Lower lobe of right lung (tissue), 2 donors: ENCODE results near the gene PSMA6. TPM values are rescaled to one million over a fixed set of nuclear protein-coding genes. Genes with fewer than 3 reads are reported as not detected.

ENCODE experiments used
- ATAC-seq, 2 donors: fragments of 200-7000 bp; cut with Tn5 transposase; one replicate each; pipeline ENCODE4 v1.9.1; 2020 to 2022; ENCODE audit warnings: mild to moderate bottlenecking in 2 of 2, moderate library complexity in 2 of 2
- DNase-seq: peaks from one replicate; pipeline ENCODE4 v3.0.0-alpha.2; 2020
- H3K27ac ChIP-seq: fragments of 200-600 bp; one replicate; pipeline ENCODE4 v1.8.0; 2022
- H3K27me3 ChIP-seq: fragments of 200-600 bp; one replicate; pipeline ENCODE4 v1.8.0; 2022; ENCODE audit warnings: low read depth
- H3K36me3 ChIP-seq: fragments of 200-600 bp; one replicate; pipeline ENCODE4 v1.8.0; 2022; ENCODE audit warnings: mild to moderate bottlenecking
- H3K4me1 ChIP-seq: fragments of 200-600 bp; one replicate; pipeline ENCODE4 v1.8.0; 2022
- H3K4me3 ChIP-seq: fragments of 200-600 bp; one replicate; pipeline ENCODE4 v1.8.0; 2022; ENCODE audit warnings: mild to moderate bottlenecking
- H3K9me3 ChIP-seq: fragments of 200-600 bp; one replicate; pipeline ENCODE4 v1.8.0; 2022
- intact Hi-C: fragments of 100-400 bp; cut with DNase I; formaldehyde crosslinking; loops from one replicate; pipeline ENCODE4 v1.11.0; 2022
- total RNA-seq: library from RNA; stranded (reverse); fragmentation: NEBNext Ultra II Directional; extraction: Animal tissue kit (Norgen Biotek cat#: 25700); gene quantifications from one replicate; pipeline ENCODE4 v1.2.1, GENCODE V29; 2021
- TF ChIP-seq, protein P1 (sequence below): fragments of 200-600 bp; IDR thresholded peaks from one replicate; pipeline ENCODE4 v1.8.0; 2022; ENCODE audit warnings: antibody characterized with exemption, mild to moderate bottlenecking
- donor health status: DM: no; HTN: yes; CAD: no; lungs with severe emphysema.

PSMA6 gene
- total RNA-seq, 1 donor from 2014 or later: 159 TPM

DNA sequence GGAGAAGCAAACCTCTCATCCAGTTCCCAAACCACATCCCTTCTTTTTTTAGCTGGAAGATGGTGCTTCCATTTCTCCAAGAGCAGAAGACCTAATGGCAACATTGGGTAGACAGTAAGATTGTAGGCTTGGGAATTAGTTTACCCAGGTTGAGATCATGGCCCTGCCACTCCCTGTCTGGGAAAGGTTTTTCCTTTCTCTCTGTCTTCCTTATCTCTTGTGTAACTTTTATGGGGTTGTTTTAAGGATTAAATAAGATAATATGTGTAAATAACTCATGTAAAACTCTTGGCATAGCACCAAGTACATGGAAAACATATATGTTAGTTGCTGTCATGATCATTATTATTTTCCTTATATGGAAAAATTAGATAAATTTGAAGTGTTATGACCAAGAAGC is 23.2 kb upstream of the PSMA6 start:
- no peak overlapping the region for H3K4me3 ChIP-seq
- intact Hi-C loops: no loop called here
- no peak overlapping the region for H3K27ac ChIP-seq
- ATAC-seq: no peak
- H3K9me3 ChIP-seq: no peaks in the 10 kb centered on the region
- TF ChIP-seq, protein P1, sequence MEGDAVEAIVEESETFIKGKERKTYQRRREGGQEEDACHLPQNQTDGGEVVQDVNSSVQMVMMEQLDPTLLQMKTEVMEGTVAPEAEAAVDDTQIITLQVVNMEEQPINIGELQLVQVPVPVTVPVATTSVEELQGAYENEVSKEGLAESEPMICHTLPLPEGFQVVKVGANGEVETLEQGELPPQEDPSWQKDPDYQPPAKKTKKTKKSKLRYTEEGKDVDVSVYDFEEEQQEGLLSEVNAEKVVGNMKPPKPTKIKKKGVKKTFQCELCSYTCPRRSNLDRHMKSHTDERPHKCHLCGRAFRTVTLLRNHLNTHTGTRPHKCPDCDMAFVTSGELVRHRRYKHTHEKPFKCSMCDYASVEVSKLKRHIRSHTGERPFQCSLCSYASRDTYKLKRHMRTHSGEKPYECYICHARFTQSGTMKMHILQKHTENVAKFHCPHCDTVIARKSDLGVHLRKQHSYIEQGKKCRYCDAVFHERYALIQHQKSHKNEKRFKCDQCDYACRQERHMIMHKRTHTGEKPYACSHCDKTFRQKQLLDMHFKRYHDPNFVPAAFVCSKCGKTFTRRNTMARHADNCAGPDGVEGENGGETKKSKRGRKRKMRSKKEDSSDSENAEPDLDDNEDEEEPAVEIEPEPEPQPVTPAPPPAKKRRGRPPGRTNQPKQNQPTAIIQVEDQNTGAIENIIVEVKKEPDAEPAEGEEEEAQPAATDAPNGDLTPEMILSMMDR: no peak
- no peak for DNase-seq
- H3K4me1 ChIP-seq: no peaks in the 10 kb centered on the region
- H3K36me3 ChIP-seq: peaks cover 38% of the 10 kb centered on the region
- no peaks in the 10 kb centered on the region for H3K27me3 ChIP-seq

DNA sequence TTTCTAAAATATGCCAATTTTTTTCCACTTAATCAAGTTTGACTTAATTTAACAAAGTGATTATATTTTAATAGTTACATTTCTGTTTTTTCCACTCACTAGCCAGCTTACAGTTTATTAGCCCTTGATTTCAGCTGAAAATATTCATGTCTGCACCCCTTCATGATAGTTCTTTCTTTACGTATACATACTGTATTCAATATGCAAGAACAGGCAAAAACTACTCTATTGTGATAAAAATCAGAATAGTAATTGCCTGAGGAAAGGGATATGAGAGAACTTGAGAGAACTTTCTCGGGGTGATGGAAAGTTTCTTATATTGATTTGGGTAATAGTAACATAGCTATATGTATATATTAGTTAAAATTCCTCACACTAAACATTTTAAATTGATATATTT is 17.4 kb upstream of the PSMA6 start:
- no peak for ATAC-seq
- Histone ChIP-seq H3K4me1 (no peaks in the 10 kb centered on the region), H3K27me3 (no peaks in the 10 kb centered on the region), H3K27ac (no peak overlapping the region), H3K36me3 (peaks cover 41% of the 10 kb centered on the region), H3K4me3 (no peak overlapping the region), H3K9me3 (no peaks in the 10 kb centered on the region)
- intact Hi-C loops: no loop called here
- no peak for DNase-seq
- TF ChIP-seq, protein P1: no peak

DNA sequence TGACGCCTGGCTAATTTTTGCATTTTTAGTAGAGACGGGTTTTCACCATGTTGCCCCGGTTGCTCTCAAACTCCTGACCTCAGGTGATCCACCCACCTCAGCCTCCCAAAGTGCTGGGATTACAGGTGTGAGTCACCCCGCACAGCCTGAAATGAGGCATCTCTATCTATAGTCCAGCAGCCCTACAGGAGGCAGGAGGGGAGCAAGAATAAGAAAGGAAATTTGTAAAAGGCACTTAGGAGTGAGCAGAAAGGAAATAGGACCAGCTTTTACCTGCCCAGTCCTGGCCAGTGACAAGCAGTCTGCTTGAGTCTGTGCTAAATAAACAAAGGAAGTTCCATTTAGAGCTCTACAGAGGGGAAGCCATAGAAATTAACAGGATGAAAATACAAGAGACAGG is 15.0 kb upstream of the PSMA6 start:
- no peak overlapping the region for H3K4me3 ChIP-seq
- TF ChIP-seq, protein P1: no peak
- intact Hi-C loops: no loop called here
- DNase-seq: no peak
- peak; percentile 77 to 90 for ATAC-seq
- H3K27ac ChIP-seq: peak overlapping the region; percentile 24
- H3K4me1 ChIP-seq: no peaks in the 10 kb centered on the region
- peaks cover 28% of the 10 kb centered on the region for H3K36me3 ChIP-seq
- no peaks in the 10 kb centered on the region for H3K27me3 ChIP-seq
- H3K9me3 ChIP-seq: no peaks in the 10 kb centered on the region

DNA sequence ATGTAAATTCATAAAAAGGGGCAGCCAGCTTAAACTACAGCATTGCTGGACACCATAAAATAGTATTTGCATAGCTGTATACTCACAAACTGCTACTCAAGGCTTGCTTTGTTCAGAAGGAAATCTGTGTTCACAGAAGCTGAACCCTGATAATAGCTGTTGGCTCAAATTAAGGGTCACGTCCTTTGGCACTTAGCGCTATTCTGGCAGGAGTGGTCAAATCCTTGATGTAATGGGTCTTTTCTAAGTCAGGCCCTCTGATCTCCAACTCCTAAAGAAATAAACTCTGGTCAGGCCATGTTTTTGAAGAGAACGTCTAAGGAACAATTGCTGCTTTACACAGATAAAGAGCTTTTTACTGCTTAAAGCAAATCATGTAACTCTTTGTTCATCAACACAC is 12.8 kb upstream of the PSMA6 start:
- TF ChIP-seq, protein P1: no peak
- Histone ChIP-seq H3K4me3 (no peak overlapping the region), H3K36me3 (peaks cover 13% of the 10 kb centered on the region), H3K27me3 (no peaks in the 10 kb centered on the region), H3K27ac (no peak overlapping the region), H3K4me1 (no peaks in the 10 kb centered on the region), H3K9me3 (no peaks in the 10 kb centered on the region)
- DNase-seq (no peak), ATAC-seq (no peak)
- intact Hi-C loops: no loop called here

DNA sequence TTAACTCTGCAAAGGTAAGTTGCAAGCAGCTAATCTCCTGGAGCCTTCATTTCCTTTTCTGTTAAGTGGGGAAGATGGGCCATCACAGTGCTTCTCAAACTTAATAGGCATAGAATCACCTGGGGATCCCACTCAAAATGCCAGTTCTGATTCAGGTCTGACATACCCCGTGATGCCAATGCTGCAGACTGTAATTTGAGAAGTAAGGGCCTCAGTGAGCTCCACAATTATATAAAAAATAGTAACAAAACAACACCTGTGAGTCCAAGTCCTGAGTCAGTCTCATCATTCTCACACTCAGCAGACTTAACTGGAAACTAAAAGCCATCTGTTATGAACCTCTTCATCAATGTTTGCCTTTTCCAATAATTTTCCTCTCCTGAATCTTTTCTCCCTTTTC is 10.8 kb upstream of the PSMA6 start:
- ATAC-seq (no peak), DNase-seq (no peak)
- Histone ChIP-seq H3K9me3 (no peaks in the 10 kb centered on the region), H3K4me3 (no peak overlapping the region), H3K4me1 (peaks cover 5% of the 10 kb centered on the region), H3K27ac (no peak overlapping the region), H3K27me3 (no peaks in the 10 kb centered on the region), H3K36me3 (peaks cover under 1% of the 10 kb centered on the region)
- intact Hi-C loops: no loop called here
- TF ChIP-seq, protein P1: no peak

DNA sequence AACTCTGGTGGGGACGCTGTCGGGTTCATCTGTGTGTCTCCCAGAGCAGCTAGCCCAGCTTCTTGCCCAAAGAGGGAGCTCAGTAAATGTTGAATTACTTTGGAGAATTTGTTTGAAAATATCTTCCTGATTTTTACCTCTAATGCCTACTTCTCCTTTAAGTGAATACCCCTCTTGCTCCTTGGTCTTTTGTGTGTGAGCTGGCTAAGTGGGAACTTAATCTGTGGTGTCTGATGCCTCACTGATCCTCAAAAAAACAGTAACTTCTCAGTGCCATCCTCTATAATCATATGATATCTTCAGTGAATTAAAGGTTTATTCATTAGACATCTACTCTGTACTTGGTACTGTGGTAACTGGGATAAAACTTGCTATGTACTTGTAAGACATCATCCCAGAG is 7.7 kb upstream of the PSMA6 start:
- H3K4me3 ChIP-seq: no peak overlapping the region
- ATAC-seq (no peak), DNase-seq (no peak)
- no peaks in the 10 kb centered on the region for H3K27me3 ChIP-seq
- H3K4me1 ChIP-seq: peaks cover 24% of the 10 kb centered on the region
- intact Hi-C loops: no loop called here
- TF ChIP-seq, protein P1: no peak
- no peak overlapping the region for H3K27ac ChIP-seq
- H3K36me3 ChIP-seq: no peaks in the 10 kb centered on the region
- H3K9me3 ChIP-seq: no peaks in the 10 kb centered on the region
